Measurements from ENCODE around the gene RNU1-4. TPM values are rescaled to one million over a fixed set of nuclear protein-coding genes. Genes with fewer than 3 reads are reported as not detected.

Gene RNU1-4
- total RNA-seq (2022; extraction: Qiagen RNA extraction; ENCODE audit: low read depth), result 5.0 TPM in 1 of 5 replicates, not detected in the others

GRCh38 chr1:16740047-16740964 is at the start of gene RNU1-4:
Gene RNU1-4 (plus strand): TSS chr1:16740516.

Other genes starting within 250 kb of the RNU1-4 start
- 5.0 TPM in 1 of 5 replicates, not detected in the others for gene RNU1-1, start 226.2 kb upstream of the RNU1-4 start, total RNA-seq (2022; extraction: Qiagen RNA extraction; ENCODE audit: low read depth)
- gene NBPF1, start 127.0 kb upstream of the RNU1-4 start, total RNA-seq (2022; extraction: Qiagen RNA extraction; ENCODE audit: low read depth), result 13.5 to 23.7 TPM (median 19.9 TPM) in 5 replicates
- 5.0 TPM in 1 of 5 replicates, not detected in the others for gene RNU1-3, start 73.6 kb upstream of the RNU1-4 start, total RNA-seq (2022; extraction: Qiagen RNA extraction; ENCODE audit: low read depth)
- gene RNU1-2, start 155.5 kb downstream of the RNU1-4 start, total RNA-seq (2022; extraction: Qiagen RNA extraction; ENCODE audit: low read depth), result 5.0 TPM in 1 of 5 replicates, not detected in the others
- gene CROCC, start 181.4 kb downstream of the RNU1-4 start, total RNA-seq (2022; extraction: Qiagen RNA extraction; ENCODE audit: low read depth), result 5.5 to 10.4 TPM (median 7.8 TPM) in 5 replicates
- gene MFAP2, start 240.1 kb downstream of the RNU1-4 start, total RNA-seq (2022; extraction: Qiagen RNA extraction; ENCODE audit: low read depth), result 0.21 to 0.53 TPM (median 0.45 TPM) in 4 of 5 replicates, not detected in the other

Data from A549 treated with RU486 at 1 μM for 4 hours (cell line).